ENCODE measurements around the gene UTS2R. TPM values are rescaled to one million over a fixed set of nuclear protein-coding genes. Genes with fewer than 3 reads are reported as not detected.

Gene UTS2R
- total RNA-seq, 1 donor, result not detected

GRCh38 chr17:82327289-82327688 lies 44.3 kb upstream of the UTS2R start:
- Histone ChIP-seq H3K4me1 (ENCODE audit: insufficient read depth, low read length) (peaks cover 5% of the 10 kb centered on the region), H3K27ac (ENCODE audit: low read depth, low read length) (no peak overlapping the region), H4K20me1 (ENCODE audit: insufficient read depth, low read length) (no peaks in the 10 kb centered on the region), H3K27me3 (ENCODE audit: insufficient read depth, low read length) (peaks cover 16% of the 10 kb centered on the region), H3K4me2 (ENCODE audit: insufficient read depth, low read length) (no peak overlapping the region), H3K4me3 (ENCODE audit: insufficient read depth, low read length) (no peak overlapping the region), H2AFZ (ENCODE audit: low read length) (no peak overlapping the region), H3K9me3 (ENCODE audit: low read depth, low read length) (no peaks in the 10 kb centered on the region), H3K36me3 (ENCODE audit: insufficient read depth, low read length) (no peaks in the 10 kb centered on the region), H3K79me2 (ENCODE audit: insufficient read depth, low read length) (no peaks in the 10 kb centered on the region)
- TF ChIP-seq CTCF (IDR thresholded peaks at IDR 0.05; ENCODE audit: extremely low read depth, low read depth, low read length), result no peak
- no peak for DNase-seq (ENCODE audit: insufficient read length, low spot score, missing footprints)

GRCh38 chr17:82327757-82328140 lies 43.8 kb upstream of the UTS2R start:
- no peaks in the 10 kb centered on the region for H3K36me3 ChIP-seq (ENCODE audit: insufficient read depth, low read length)
- peak; percentile 83 for DNase-seq (ENCODE audit: insufficient read length, low spot score, missing footprints)
- no peak overlapping the region for H2AFZ ChIP-seq (ENCODE audit: low read length)
- no peaks in the 10 kb centered on the region for H4K20me1 ChIP-seq (ENCODE audit: insufficient read depth, low read length)
- no peak overlapping the region for H3K4me3 ChIP-seq (ENCODE audit: insufficient read depth, low read length)
- H3K9me3 ChIP-seq (ENCODE audit: low read depth, low read length), result no peaks in the 10 kb centered on the region
- no peak overlapping the region for H3K27ac ChIP-seq (ENCODE audit: low read depth, low read length)
- H3K4me1 ChIP-seq (ENCODE audit: insufficient read depth, low read length), result peaks cover 8% of the 10 kb centered on the region
- peaks cover 20% of the 10 kb centered on the region for H3K27me3 ChIP-seq (ENCODE audit: insufficient read depth, low read length)
- no peak for TF ChIP-seq CTCF (IDR thresholded peaks at IDR 0.05; ENCODE audit: extremely low read depth, low read depth, low read length)
- H3K79me2 ChIP-seq (ENCODE audit: insufficient read depth, low read length), result no peaks in the 10 kb centered on the region
- H3K4me2 ChIP-seq (ENCODE audit: insufficient read depth, low read length), result no peak overlapping the region

GRCh38 chr17:82328141-82328993 lies 43.2 kb upstream of the UTS2R start:
- Histone ChIP-seq H3K4me2 (ENCODE audit: insufficient read depth, low read length) (no peak overlapping the region), H3K79me2 (ENCODE audit: insufficient read depth, low read length) (no peaks in the 10 kb centered on the region), H2AFZ (ENCODE audit: low read length) (no peak overlapping the region), H3K4me3 (ENCODE audit: insufficient read depth, low read length) (no peak overlapping the region), H3K9me3 (ENCODE audit: low read depth, low read length) (no peaks in the 10 kb centered on the region), H3K27ac (ENCODE audit: low read depth, low read length) (no peak overlapping the region), H3K27me3 (ENCODE audit: insufficient read depth, low read length) (peaks cover 26% of the 10 kb centered on the region), H3K36me3 (ENCODE audit: insufficient read depth, low read length) (no peaks in the 10 kb centered on the region), H4K20me1 (ENCODE audit: insufficient read depth, low read length) (no peaks in the 10 kb centered on the region), H3K4me1 (ENCODE audit: insufficient read depth, low read length) (peaks cover 14% of the 10 kb centered on the region)
- TF ChIP-seq CTCF (IDR thresholded peaks at IDR 0.05; ENCODE audit: extremely low read depth, low read depth, low read length), result no peak
- peak; percentile 90 for DNase-seq (ENCODE audit: insufficient read length, low spot score, missing footprints)

- Histone ChIP-seq H3K79me2 (ENCODE audit: insufficient read depth, low read length) (no peaks in the 10 kb centered on the region), H3K4me3 (ENCODE audit: insufficient read depth, low read length) (no peak overlapping the region), H3K27ac (ENCODE audit: low read depth, low read length) (no peak overlapping the region), H4K20me1 (ENCODE audit: insufficient read depth, low read length) (no peaks in the 10 kb centered on the region), H3K4me2 (ENCODE audit: insufficient read depth, low read length) (no peak overlapping the region), H3K27me3 (ENCODE audit: insufficient read depth, low read length) (peaks cover 27% of the 10 kb centered on the region), H3K9me3 (ENCODE audit: low read depth, low read length) (no peaks in the 10 kb centered on the region), H2AFZ (ENCODE audit: low read length) (no peak overlapping the region), H3K36me3 (ENCODE audit: insufficient read depth, low read length) (no peaks in the 10 kb centered on the region), H3K4me1 (ENCODE audit: insufficient read depth, low read length) (peaks cover 14% of the 10 kb centered on the region)
- no peak for TF ChIP-seq CTCF (IDR thresholded peaks at IDR 0.05; ENCODE audit: extremely low read depth, low read depth, low read length)
- peak; percentile 84 for DNase-seq (ENCODE audit: insufficient read length, low spot score, missing footprints)
Measured at GRCh38 chr17:82328994-82329507, 42.5 kb upstream of the UTS2R start.
